Measurements from ENCODE around the gene SLC38A4.

DNA sequence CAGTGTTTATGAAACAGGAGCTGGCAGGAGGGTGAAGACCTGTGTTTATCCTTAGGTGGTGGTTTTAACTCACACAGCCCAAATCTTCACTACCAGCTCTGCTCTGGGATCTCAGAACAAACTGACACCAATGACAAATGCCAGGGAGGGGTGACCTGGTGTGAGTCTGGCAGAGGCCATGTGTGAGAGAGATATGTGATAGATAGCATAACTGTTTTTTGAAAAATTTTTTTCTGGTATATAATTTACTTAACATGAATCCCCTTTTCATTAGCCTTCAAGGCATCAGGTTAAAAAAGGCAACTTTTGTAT is 51.5 kb downstream of the SLC38A4 start:
- TF ChIP-seq, protein P1, sequence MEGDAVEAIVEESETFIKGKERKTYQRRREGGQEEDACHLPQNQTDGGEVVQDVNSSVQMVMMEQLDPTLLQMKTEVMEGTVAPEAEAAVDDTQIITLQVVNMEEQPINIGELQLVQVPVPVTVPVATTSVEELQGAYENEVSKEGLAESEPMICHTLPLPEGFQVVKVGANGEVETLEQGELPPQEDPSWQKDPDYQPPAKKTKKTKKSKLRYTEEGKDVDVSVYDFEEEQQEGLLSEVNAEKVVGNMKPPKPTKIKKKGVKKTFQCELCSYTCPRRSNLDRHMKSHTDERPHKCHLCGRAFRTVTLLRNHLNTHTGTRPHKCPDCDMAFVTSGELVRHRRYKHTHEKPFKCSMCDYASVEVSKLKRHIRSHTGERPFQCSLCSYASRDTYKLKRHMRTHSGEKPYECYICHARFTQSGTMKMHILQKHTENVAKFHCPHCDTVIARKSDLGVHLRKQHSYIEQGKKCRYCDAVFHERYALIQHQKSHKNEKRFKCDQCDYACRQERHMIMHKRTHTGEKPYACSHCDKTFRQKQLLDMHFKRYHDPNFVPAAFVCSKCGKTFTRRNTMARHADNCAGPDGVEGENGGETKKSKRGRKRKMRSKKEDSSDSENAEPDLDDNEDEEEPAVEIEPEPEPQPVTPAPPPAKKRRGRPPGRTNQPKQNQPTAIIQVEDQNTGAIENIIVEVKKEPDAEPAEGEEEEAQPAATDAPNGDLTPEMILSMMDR (IDR thresholded peaks at IDR 0.05) = no peak
- TF ChIP-seq POLR2A (IDR thresholded peaks at IDR 0.05) = no peak
